GM12873 (cell line): ENCODE results near the gene TCP11L1.

Experiments
- TF ChIP-seq, protein P1 (sequence below): IDR thresholded peaks from 2 replicates; pipeline ENCODE4 v1.5.1; 2012; ENCODE audit warnings: low read depth, mild to moderate bottlenecking, moderate library complexity, low read length, control low read depth; ENCODE audit not compliant: insufficient read depth; ENCODE audit errors: missing control alignments

The TCP11L1 gene, protein sequence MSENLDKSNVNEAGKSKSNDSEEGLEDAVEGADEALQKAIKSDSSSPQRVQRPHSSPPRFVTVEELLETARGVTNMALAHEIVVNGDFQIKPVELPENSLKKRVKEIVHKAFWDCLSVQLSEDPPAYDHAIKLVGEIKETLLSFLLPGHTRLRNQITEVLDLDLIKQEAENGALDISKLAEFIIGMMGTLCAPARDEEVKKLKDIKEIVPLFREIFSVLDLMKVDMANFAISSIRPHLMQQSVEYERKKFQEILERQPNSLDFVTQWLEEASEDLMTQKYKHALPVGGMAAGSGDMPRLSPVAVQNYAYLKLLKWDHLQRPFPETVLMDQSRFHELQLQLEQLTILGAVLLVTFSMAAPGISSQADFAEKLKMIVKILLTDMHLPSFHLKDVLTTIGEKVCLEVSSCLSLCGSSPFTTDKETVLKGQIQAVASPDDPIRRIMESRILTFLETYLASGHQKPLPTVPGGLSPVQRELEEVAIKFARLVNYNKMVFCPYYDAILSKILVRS

DNA sequence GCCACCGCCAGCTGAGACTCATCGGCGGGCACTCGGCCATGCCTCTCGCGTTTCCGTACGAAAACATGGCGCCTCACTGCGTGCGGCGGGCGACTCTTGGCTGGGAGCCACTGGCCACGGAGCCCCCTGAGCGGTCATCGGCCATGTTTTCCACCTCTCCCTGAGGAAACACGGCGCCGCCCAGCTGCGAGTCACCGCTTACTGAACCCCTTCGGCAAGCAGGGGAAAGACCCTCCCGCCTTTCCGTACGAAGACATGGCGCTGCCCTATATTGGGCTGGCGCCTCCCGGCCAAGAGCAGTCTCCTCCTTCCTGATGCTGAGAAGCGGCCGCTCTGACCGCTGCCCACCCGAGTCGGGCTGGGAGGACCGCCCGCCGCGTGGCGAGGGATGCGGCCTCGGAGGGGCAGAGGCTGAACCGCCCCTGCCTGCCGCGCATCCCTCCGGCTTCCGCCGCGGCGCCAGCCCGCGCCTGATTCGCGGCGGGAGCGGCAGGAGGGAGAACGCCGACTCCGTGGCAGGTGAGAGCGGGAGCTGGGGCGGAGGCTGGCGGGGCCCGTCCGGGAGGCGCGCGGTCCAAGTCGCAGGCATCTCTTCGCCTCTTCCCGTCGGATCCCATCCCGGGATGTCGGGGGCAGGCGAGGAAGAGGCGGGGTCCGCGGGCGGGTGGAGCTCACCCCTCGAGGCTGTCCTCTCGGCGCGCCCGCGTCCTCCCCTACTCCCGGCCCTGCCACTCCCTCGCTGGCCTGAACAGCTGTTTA lies at the start of gene TCP11L1:
TCP11L1 (plus strand) TSS at position 299 of the 759 bp plus-strand sequence. CDS start 4,202 bp downstream, outside the sequence.
- TF ChIP-seq, protein P1, sequence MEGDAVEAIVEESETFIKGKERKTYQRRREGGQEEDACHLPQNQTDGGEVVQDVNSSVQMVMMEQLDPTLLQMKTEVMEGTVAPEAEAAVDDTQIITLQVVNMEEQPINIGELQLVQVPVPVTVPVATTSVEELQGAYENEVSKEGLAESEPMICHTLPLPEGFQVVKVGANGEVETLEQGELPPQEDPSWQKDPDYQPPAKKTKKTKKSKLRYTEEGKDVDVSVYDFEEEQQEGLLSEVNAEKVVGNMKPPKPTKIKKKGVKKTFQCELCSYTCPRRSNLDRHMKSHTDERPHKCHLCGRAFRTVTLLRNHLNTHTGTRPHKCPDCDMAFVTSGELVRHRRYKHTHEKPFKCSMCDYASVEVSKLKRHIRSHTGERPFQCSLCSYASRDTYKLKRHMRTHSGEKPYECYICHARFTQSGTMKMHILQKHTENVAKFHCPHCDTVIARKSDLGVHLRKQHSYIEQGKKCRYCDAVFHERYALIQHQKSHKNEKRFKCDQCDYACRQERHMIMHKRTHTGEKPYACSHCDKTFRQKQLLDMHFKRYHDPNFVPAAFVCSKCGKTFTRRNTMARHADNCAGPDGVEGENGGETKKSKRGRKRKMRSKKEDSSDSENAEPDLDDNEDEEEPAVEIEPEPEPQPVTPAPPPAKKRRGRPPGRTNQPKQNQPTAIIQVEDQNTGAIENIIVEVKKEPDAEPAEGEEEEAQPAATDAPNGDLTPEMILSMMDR = no peak

DNA sequence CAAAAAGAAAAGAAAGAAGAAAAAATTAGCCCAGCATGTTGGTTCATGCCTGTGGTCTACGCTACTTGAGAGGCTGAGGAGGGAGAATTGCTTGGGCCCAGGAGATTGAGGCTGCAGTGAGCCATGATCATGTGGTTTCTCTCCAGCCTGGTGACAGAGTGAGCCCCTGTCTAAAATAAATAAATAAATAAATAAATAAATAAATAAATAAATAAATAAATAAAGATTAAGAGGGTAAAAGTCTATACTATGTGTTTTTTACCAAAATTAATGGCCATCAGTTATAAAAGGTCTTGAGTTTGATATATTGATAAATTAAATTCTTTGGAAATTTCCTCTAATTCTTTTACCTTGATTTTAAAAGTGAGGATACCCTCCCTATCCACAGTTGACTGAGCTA lies 48.9 kb upstream of the TCP11L1 start:
- TF ChIP-seq, protein P1 = no peak

DNA sequence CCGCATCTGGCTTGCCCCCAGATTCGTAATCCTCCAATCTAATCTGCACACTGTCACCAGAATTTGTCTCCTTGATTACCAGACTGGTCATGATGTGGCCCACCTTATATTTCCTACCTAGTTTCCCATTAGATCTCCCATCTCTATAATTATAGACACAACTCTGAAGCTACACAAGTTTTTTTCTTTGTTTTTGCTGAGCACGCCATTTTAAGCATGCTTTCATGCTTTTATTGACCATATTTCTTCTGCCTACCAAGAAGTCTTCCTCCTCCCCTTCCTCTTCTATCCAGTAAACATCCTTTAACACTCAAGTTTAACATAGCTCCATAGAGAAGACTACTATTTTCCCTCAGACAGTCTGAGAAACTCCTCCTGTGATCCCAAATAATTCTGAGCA lies 47.9 kb upstream of the TCP11L1 start:
- TF ChIP-seq, protein P1 = no peak

DNA sequence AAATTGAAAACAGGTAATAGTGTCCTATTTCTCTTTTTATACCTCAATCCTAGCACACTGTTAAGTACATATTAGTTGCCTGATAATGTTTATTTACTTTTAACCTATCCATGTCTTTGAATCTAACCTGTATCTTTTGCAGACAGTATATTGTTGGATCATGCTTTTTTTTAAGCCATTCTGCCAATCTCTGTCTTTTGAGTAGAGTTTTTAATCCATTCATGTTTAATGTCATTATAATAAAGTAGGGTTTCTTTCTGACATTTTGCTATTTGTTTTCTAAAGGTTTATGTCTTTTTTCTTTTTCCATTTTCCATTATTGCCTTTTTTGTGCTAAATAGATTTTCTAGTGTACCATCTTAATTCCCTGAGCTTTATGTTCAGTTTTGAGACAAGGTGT lies 47.5 kb upstream of the TCP11L1 start:
- TF ChIP-seq, protein P1 = no peak

DNA sequence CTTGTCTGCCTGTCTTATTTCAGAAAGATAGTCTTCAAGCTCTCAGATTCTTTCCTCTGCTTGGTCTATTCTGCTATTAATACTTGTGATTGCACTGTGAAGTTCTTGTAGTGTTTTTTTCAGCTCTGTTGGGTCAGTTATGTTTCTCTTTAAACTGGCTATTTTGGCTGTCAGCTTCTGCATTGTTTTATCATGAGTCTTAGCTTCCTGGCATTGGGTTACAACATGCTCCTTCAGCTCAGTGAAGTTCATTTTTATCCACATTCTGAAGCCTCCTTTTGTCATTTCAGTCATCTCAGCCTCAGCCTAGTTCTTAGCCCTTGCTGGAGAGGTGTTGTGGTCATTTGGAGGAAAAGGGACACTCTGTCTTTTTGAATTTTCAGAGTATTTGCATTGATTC lies 39.2 kb upstream of the TCP11L1 start:
- TF ChIP-seq, protein P1 = no peak

DNA sequence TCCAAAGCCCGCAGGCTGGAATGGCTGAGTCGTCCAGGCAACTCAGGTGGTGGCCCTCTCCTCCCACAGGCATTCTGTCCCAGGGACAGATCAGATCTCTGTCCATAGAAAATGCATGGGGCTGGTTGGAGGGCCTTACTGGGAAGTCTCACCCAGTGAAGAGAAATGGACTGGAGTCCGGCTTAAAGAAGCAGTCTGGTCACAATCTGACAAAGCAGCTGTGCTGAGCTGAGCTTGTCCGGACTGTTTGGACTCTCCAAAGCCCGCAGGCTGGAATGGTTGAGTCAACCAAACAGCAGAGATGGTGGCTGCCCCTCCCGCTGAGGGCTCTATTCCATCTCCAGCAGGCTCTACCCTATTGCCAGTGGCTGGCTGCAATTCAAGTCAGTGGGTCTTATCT lies 38.1 kb upstream of the TCP11L1 start:
- TF ChIP-seq, protein P1 = no peak
